ENCODE results near the gene MAMDC4.

GRCh38 chr9:136880651-136881050 lies 28.5 kb downstream of the MAMDC4 start:
- TF ChIP-seq, protein P1, sequence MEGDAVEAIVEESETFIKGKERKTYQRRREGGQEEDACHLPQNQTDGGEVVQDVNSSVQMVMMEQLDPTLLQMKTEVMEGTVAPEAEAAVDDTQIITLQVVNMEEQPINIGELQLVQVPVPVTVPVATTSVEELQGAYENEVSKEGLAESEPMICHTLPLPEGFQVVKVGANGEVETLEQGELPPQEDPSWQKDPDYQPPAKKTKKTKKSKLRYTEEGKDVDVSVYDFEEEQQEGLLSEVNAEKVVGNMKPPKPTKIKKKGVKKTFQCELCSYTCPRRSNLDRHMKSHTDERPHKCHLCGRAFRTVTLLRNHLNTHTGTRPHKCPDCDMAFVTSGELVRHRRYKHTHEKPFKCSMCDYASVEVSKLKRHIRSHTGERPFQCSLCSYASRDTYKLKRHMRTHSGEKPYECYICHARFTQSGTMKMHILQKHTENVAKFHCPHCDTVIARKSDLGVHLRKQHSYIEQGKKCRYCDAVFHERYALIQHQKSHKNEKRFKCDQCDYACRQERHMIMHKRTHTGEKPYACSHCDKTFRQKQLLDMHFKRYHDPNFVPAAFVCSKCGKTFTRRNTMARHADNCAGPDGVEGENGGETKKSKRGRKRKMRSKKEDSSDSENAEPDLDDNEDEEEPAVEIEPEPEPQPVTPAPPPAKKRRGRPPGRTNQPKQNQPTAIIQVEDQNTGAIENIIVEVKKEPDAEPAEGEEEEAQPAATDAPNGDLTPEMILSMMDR (IDR thresholded peaks at IDR 0.05) = no peak
- TF ChIP-seq POLR2AphosphoS5 (IDR thresholded peaks at IDR 0.05; ENCODE audit: low read depth, low read length) (no peak), REST (IDR thresholded peaks at IDR 0.05; ENCODE audit: insufficient read depth in 1 of 2, low read depth in 2 of 2, low read length in 1 of 2) (no peak), TCF7L2 (IDR thresholded peaks at IDR 0.05; ENCODE audit: low read depth, low read length) (no peak)
